Left renal pelvis (tissue), 4 donors: ENCODE data around the gene YTHDF1. TPM values are rescaled to one million over a fixed set of nuclear protein-coding genes. Genes with fewer than 3 reads are reported as not detected.

Source experiments
- DNase-seq, 4 donors: peaks; one replicate each; pipeline ENCODE4 v3.0.0-alpha.2; 2013; ENCODE audit warnings: low read depth in 4 of 4, low spot score in 3 of 4
- polyA plus RNA-seq, 4 donors: library from polyadenylated mRNA; unstranded; fragments of 120-200 nt; gene quantifications; one replicate each; pipeline ENCODE4 v1.2.1, GENCODE V29; 2013; ENCODE audit not compliant: insufficient read length in 4 of 4

The YTHDF1 gene
- polyA plus RNA-seq, 4 donors, result 39.6 to 46.7 (median 42.8) TPM

GRCh38 chr20:63249891-63250290, 34.0 kb upstream of the YTHDF1 start:
- DNase-seq, result no peak

GRCh38 chr20:63248835-63249591, 33.1 kb upstream of the YTHDF1 start:
- no peak for DNase-seq

- no peak for DNase-seq
Observed at GRCh38 chr20:63247671-63248228, 31.8 kb upstream of the YTHDF1 start.

GRCh38 chr20:63246490-63247288, 30.8 kb upstream of the YTHDF1 start:
- DNase-seq, result no peak

GRCh38 chr20:63244468-63244867, 28.5 kb upstream of the YTHDF1 start:
- DNase-seq, result no peak

GRCh38 chr20:63243604-63244247, 27.8 kb upstream of the YTHDF1 start:
- DNase-seq, result no peak

- DNase-seq, result no peak
Observed at GRCh38 chr20:63242736-63243135, 26.8 kb upstream of the YTHDF1 start.

- DNase-seq, result no peak
Observed at GRCh38 chr20:63241272-63241671, 25.3 kb upstream of the YTHDF1 start.

GRCh38 chr20:63240004-63240403, 24.1 kb upstream of the YTHDF1 start:
- DNase-seq, result no peak

- DNase-seq, result no peak
Observed at GRCh38 chr20:63239431-63239830, 23.5 kb upstream of the YTHDF1 start.

GRCh38 chr20:63238514-63239125, 22.7 kb upstream of the YTHDF1 start:
- no peak for DNase-seq

- DNase-seq, result no peak
Observed at GRCh38 chr20:63238031-63238430, 22.1 kb upstream of the YTHDF1 start.

- DNase-seq, result no peak
Observed at GRCh38 chr20:63236116-63236837, 20.3 kb upstream of the YTHDF1 start.

- DNase-seq, result no peak
Observed at GRCh38 chr20:63235399-63235983, 19.6 kb upstream of the YTHDF1 start, which contains the start of gene BIRC7. TSS of gene BIRC7 (plus strand) at chr20:63235905. CDS start at chr20:63236097, 192 bp downstream.

GRCh38 chr20:63234693-63235398, 18.9 kb upstream of the YTHDF1 start:
- no peak for DNase-seq

GRCh38 chr20:63233924-63234323, 18.0 kb upstream of the YTHDF1 start:
- DNase-seq, result no peak

GRCh38 chr20:63233061-63233344, 17.1 kb upstream of the YTHDF1 start:
- no peak for DNase-seq

GRCh38 chr20:63232235-63233060, 16.5 kb upstream of the YTHDF1 start:
- no peak for DNase-seq
